ENCODE measurements around the gene CIT. TPM values are rescaled to one million over a fixed set of nuclear protein-coding genes. Genes with fewer than 3 reads are reported as not detected.

Gene CIT
- total RNA-seq, 2 experiments from 2014 or later = 43.3 to 48.4 TPM

- intact Hi-C loops (cut with micrococcal nuclease) = no loop called here
- ChIA-PET CTCF (interaction anchor here (2.0 kb wide), 1 partner anchor 15 kb away, joined by 8 read pairs; the partner anchor contains the start of gene PRKAB1), POLR2A (interaction anchor here (0.7 to 1.1 kb wide), 4 partner anchors 11 to 64 kb away, joined by 3 to 4 read pairs (median 3); partner anchors contain the start of gene PRKAB1)
- peak overlapping the region; percentile 88 for H3K27ac Mint-ChIP-seq
- ATAC-seq (peak; percentile 45), DNase-seq (no peak)
- H3K36me3 Mint-ChIP-seq (ENCODE audit: low read depth) = peaks cover 24% of the 10 kb centered on the region
- TF ChIP-seq CTCF (IDR thresholded peaks at IDR 0.05) = no peak
- no peak overlapping the region for H3K4me3 Mint-ChIP-seq
- H3K27me3 Mint-ChIP-seq = no peaks in the 10 kb centered on the region
- H3K4me1 Mint-ChIP-seq (ENCODE audit: low read depth) = peaks cover 13% of the 10 kb centered on the region
- H3K9me3 Mint-ChIP-seq = no peaks in the 10 kb centered on the region
These were observed 194.4 kb downstream of the CIT start for GRCh38 chr12:119682639-119683252.

- H3K4me1 Mint-ChIP-seq (ENCODE audit: low read depth) = peaks cover 13% of the 10 kb centered on the region
- CTCF ChIA-PET = interaction anchor here (2.0 kb wide), 1 partner anchor 14 kb away, joined by 8 read pairs; the partner anchor contains the start of gene PRKAB1
- DNase-seq (peak; percentile 36), ATAC-seq (peak; percentile 49)
- intact Hi-C loops (cut with micrococcal nuclease) = no loop called here
- H3K4me3 Mint-ChIP-seq = no peak overlapping the region
- no peaks in the 10 kb centered on the region for H3K27me3 Mint-ChIP-seq
- POLR2A ChIA-PET = interaction anchor here (0.7 to 1.1 kb wide), 5 partner anchors 10 to 64 kb away, joined by 3 to 6 read pairs (median 3); partner anchors contain the start of gene PRKAB1
- TF ChIP-seq CTCF (IDR thresholded peaks at IDR 0.05) = no peak
- peak overlapping the region; percentile 88 for H3K27ac Mint-ChIP-seq
- peaks cover 29% of the 10 kb centered on the region for H3K36me3 Mint-ChIP-seq (ENCODE audit: low read depth)
- no peaks in the 10 kb centered on the region for H3K9me3 Mint-ChIP-seq
These were observed 195.1 kb downstream of the CIT start for GRCh38 chr12:119681728-119682638.

GRCh38 chr12:119681111-119681510 is 196.0 kb downstream of the CIT start:
- Mint-ChIP-seq H3K27ac (peak overlapping the region; percentile 88), H3K36me3 (ENCODE audit: low read depth) (peaks cover 35% of the 10 kb centered on the region)
- intact Hi-C loops (cut with micrococcal nuclease) = no loop called here

GRCh38 chr12:119679490-119679889 is 197.6 kb downstream of the CIT start:
- intact Hi-C loops (cut with micrococcal nuclease) = no loop called here
- ATAC-seq (no peak), DNase-seq (no peak)
- H3K27ac Mint-ChIP-seq = peak overlapping the region; percentile 64
- no peak overlapping the region for H3K4me3 Mint-ChIP-seq
- ChIA-PET POLR2A (no interaction called here), CTCF (interaction anchor here (0.9 kb wide), 1 partner anchor 12 kb away, joined by 3 read pairs; the partner anchor contains the start of gene PRKAB1)
- no peaks in the 10 kb centered on the region for H3K27me3 Mint-ChIP-seq
- peaks cover 21% of the 10 kb centered on the region for H3K4me1 Mint-ChIP-seq (ENCODE audit: low read depth)
- no peaks in the 10 kb centered on the region for H3K9me3 Mint-ChIP-seq
- no peak for TF ChIP-seq CTCF (IDR thresholded peaks at IDR 0.05)
- peaks cover 45% of the 10 kb centered on the region for H3K36me3 Mint-ChIP-seq (ENCODE audit: low read depth)

More at GRCh38 chr12:119681111-119681510, 196.0 kb downstream of the CIT start:
- Mint-ChIP-seq H3K9me3 (no peaks in the 10 kb centered on the region), H3K27me3 (no peaks in the 10 kb centered on the region), H3K4me3 (no peak overlapping the region), H3K4me1 (ENCODE audit: low read depth) (peaks cover 13% of the 10 kb centered on the region)
- ATAC-seq (no peak), DNase-seq (no peak)
- no peak for TF ChIP-seq CTCF (IDR thresholded peaks at IDR 0.05)
- ChIA-PET POLR2A (interaction anchor here (0.7 to 1.1 kb wide), 3 partner anchors 12 to 65 kb away, joined by 3 to 6 read pairs (median 3); partner anchors contain the start of gene PRKAB1), CTCF (interaction anchor here (2.0 kb wide), 1 partner anchor 13 kb away, joined by 8 read pairs; the partner anchor contains the start of gene PRKAB1)

Data from activated CD8-positive, alpha-beta T cell treated with anti-CD3 and anti-CD28 coated beads for 36 hours (primary cell).